HG02885 (cell line): Measurements from ENCODE around the gene DPP8.
"Not testable (repeated sequence)": the region's sequence is repeated elsewhere in the genome, so short reads cannot be mapped to it uniquely, and the experiment has no call there.

Experiments used
- ATAC-seq: cut with Tn5 transposase; IDR thresholded peaks from one replicate; pipeline ENCODE4 v1.9.1; 2021; ENCODE audit warnings: mild to moderate bottlenecking; ENCODE audit not compliant: unreplicated experiment, poor library complexity

DPP8 gene

GRCh38 chr15:65408324-65409035 is 109.0 kb downstream of the DPP8 start:
- ATAC-seq: no peak

- no peak for ATAC-seq
These were observed 111.0 kb downstream of the DPP8 start for GRCh38 chr15:65406424-65407000.

GRCh38 chr15:65405791-65406423 is 111.6 kb downstream of the DPP8 start:
- no peak for ATAC-seq

- ATAC-seq: no peak
These were observed 113.2 kb downstream of the DPP8 start for GRCh38 chr15:65404186-65404872.

GRCh38 chr15:65402961-65403360 is 114.5 kb downstream of the DPP8 start:
- no peak for ATAC-seq

- ATAC-seq: no peak
These were observed 115.8 kb downstream of the DPP8 start for GRCh38 chr15:65401611-65402240.

- ATAC-seq: no peak
These were observed 116.5 kb downstream of the DPP8 start for GRCh38 chr15:65400760-65401610.

- ATAC-seq: no peak
These were observed 117.5 kb downstream of the DPP8 start for GRCh38 chr15:65399997-65400396.

- ATAC-seq: no peak
These were observed 118.3 kb downstream of the DPP8 start for GRCh38 chr15:65399001-65399706.

- ATAC-seq: not testable (repeated sequence)
These were observed 119.0 kb downstream of the DPP8 start for GRCh38 chr15:65398486-65398885.

GRCh38 chr15:65396965-65397317 is 120.5 kb downstream of the DPP8 start:
- ATAC-seq: no peak

- no peak for ATAC-seq
These were observed 121.1 kb downstream of the DPP8 start for GRCh38 chr15:65396283-65396964.

- ATAC-seq: no peak
These were observed 121.8 kb downstream of the DPP8 start for GRCh38 chr15:65395567-65396202.

- ATAC-seq: no peak
These were observed 122.6 kb downstream of the DPP8 start for GRCh38 chr15:65394936-65395335.

GRCh38 chr15:65394280-65394789 is 123.2 kb downstream of the DPP8 start:
- no peak for ATAC-seq

GRCh38 chr15:65393557-65393956 is 123.9 kb downstream of the DPP8 start:
- no peak for ATAC-seq

GRCh38 chr15:65393091-65393490 is 124.4 kb downstream of the DPP8 start:
- no peak for ATAC-seq
